SU-DHL-6 (cell line): Measurements from ENCODE around the gene FKBP8.

ENCODE experiments used
- H2AFZ ChIP-seq: fragments of 200-600 bp; sonication (generic); 2 replicates; pipeline ENCODE4 v1.6.1; 2014; ENCODE audit warnings: low read depth, mild to moderate bottlenecking, moderate library complexity, mixed read lengths, antibody characterized with exemption, low read length; ENCODE audit not compliant: severe bottlenecking
- H3F3A ChIP-seq: fragments of 200-600 bp; shearing (Covaris generic); 2 replicates; pipeline ENCODE4 v1.6.0; 2016; ENCODE audit warnings: antibody characterized with exemption, mild to moderate bottlenecking; ENCODE audit not compliant: insufficient read depth
- H3K27ac ChIP-seq: fragments of 200-600 bp; sonication (generic); 2 replicates; pipeline ENCODE4 v1.5.1; 2016; ENCODE audit warnings: low read depth, mild to moderate bottlenecking, low read length, moderate library complexity, mixed read lengths
- H3K27me3 ChIP-seq: fragments of 200-600 bp; sonication (generic), shearing (Covaris generic); 2 replicates; pipeline ENCODE4 v1.6.0; 2014; ENCODE audit warnings: mild to moderate bottlenecking, low read length
- H3K36me3 ChIP-seq: fragments of 200-600 bp; sonication (generic); 2 replicates; pipeline ENCODE4 v1.6.1; 2014; ENCODE audit warnings: mild to moderate bottlenecking, low read length, mixed read lengths
- H3K4me2 ChIP-seq: fragments of 300-600, 200-600 bp; shearing (Covaris generic), sonication (generic); 2 replicates; pipeline ENCODE4 v1.6.0; 2014; ENCODE audit warnings: low read length, low read depth, mild to moderate bottlenecking; ENCODE audit not compliant: poor library complexity, severe bottlenecking
- H3K4me3 ChIP-seq: fragments of 200-600 bp; sonication (generic); 2 replicates; pipeline ENCODE4 v1.5.1; 2014; ENCODE audit warnings: antibody characterized with exemption, low read length, mild to moderate bottlenecking, mixed read lengths; ENCODE audit not compliant: insufficient read depth, poor library complexity, severe bottlenecking
- H3K79me2 ChIP-seq: fragments of 200-600 bp; sonication (generic); 2 replicates; pipeline ENCODE4 v1.6.1; 2014; ENCODE audit warnings: mild to moderate bottlenecking, low read length, moderate library complexity; ENCODE audit not compliant: insufficient read depth
- H3K9ac ChIP-seq: fragments of 200-600 bp; sonication (generic); 2 replicates; pipeline ENCODE4 v1.7.0; 2014; ENCODE audit warnings: mild to moderate bottlenecking, low read length
- H3K9me2 ChIP-seq: fragments of 200-600 bp; sonication (generic); replicated peaks from 2 replicates; pipeline ENCODE4 v1.6.1; 2014; ENCODE audit warnings: low read length; ENCODE audit not compliant: insufficient read depth
- H3K9me3 ChIP-seq: fragments of 200-600 bp; sonication (generic); 2 replicates; pipeline ENCODE4 v1.6.1; 2014; ENCODE audit warnings: low read length, mixed read lengths; ENCODE audit not compliant: insufficient read depth
- H4K20me1 ChIP-seq: fragments of 200-600 bp; sonication (generic); 2 replicates; pipeline ENCODE4 v1.6.1; 2014; ENCODE audit warnings: low read depth, mild to moderate bottlenecking, antibody characterized with exemption, low read length, moderate library complexity, mixed read lengths
- CTCF ChIP-seq: fragments of 200-600 bp; sonication (generic); IDR thresholded peaks from one replicate; pipeline ENCODE4 v1.5.1; 2017; ENCODE audit warnings: antibody characterized with exemption, mild to moderate bottlenecking, low read length, moderate library complexity; ENCODE audit not compliant: insufficient read depth, poor library complexity, severe bottlenecking
- EZH2phosphoT487 ChIP-seq: fragments of 200-600 bp; sonication (generic), shearing (Covaris generic); conservative IDR thresholded peaks from 2 replicates; pipeline ENCODE4 v1.6.1; 2018; ENCODE audit warnings: mild to moderate bottlenecking, antibody characterized with exemption, low read length, moderate library complexity, mixed read lengths

FKBP8 gene

DNA sequence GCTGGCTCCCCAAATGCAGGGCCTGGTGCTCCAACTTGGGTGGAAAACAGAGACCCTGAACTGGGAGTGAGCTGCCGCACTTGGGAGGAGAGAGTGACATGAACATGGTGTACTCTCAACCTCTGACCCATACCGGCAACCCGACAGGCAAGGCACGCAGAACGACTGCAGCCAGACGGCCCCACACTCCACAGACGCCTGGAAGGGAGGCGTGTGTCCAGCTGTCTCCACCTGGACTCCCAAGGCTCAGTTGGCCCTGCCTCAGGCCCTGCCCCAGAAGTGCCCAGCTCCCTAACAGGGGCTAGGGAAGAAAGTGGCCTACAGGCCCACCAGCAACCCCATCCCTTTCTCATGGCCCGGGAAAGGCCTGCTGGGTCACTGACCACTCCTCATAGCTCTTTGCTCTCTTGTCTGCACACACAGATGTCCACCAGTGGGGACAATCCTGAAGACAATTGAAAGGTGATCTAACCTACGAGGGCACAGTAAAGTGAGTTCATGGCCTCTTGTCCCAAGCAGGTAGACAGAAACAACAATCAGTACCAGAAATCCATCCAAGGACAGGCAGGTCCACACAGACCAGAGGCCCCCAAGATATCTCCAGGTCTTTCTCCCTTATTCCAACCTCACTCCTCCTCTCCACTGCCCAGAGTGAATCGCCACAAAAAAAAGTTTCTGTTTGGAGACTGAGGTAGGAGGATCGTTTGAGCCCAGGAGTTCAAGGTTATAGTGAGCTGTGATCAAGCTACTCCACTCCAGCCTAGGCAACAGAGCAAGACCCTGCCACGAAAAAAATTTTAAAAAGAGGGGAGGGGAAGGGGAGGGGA is 49.7 kb downstream of the FKBP8 start:
- H3K27ac ChIP-seq = no peak overlapping the region
- H3K27me3 ChIP-seq = no peaks in the 10 kb centered on the region
- no peaks in the 10 kb centered on the region for H3K9me2 ChIP-seq
- no peaks in the 10 kb centered on the region for H3K36me3 ChIP-seq
- H2AFZ ChIP-seq = no peak overlapping the region
- no peak overlapping the region for H3K4me3 ChIP-seq
- no peak overlapping the region for H3K9ac ChIP-seq
- H3F3A ChIP-seq = no peaks in the 10 kb centered on the region
- H3K9me3 ChIP-seq = no peaks in the 10 kb centered on the region
- no peak for TF ChIP-seq EZH2phosphoT487
- no peak for TF ChIP-seq CTCF
- no peaks in the 10 kb centered on the region for H4K20me1 ChIP-seq
- peaks cover 80% of the 10 kb centered on the region for H3K79me2 ChIP-seq
- H3K4me2 ChIP-seq = no peak overlapping the region

DNA sequence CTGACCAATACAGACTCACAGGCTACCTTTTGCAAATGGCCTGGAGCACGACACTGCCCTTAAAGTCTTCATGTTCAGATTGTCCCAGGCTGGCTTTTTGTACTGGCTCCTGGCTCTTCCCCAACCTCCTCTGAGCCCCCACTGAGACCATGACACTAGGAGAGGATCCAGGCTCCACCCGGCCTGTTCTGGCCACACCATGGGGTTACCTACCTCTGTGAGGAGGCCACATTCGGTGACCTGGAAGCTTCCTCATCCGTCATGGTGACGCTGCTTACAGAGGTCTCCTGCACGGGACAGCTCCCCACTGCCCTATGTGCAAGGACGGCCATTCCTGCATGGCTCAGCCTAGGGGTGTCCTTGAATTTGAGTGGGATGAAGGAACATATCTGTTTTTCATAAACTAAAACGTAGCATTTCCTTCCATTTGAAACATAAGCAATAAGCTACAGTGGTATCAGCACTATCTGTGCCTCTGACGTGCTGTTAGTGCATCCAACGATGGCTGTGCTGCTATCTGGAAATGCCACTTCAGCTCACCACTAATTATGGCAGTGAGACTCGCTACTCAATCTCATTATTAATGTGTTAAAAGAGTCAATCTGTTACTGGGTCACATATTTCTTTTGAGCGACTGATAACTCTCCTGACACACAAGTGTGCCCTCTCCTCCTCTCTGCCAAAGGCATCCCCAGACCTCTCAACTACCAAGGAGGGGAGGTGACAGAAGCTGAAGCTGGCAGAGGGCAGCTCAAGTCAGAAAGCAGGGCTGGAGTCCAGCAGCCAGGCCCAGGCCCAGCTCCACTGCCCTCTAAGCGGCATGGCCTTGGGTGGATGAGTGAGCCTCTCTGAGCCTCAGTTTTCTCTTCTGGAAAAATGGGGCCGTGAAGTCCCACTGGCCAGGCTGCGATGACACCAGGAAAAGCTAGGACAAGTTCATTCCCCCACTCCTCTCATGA is 51.1 kb downstream of the FKBP8 start:
- Histone ChIP-seq H3K27ac (no peak overlapping the region), H4K20me1 (no peaks in the 10 kb centered on the region), H3K4me3 (no peak overlapping the region), H3K9ac (no peak overlapping the region), H3K27me3 (no peaks in the 10 kb centered on the region), H3F3A (no peaks in the 10 kb centered on the region), H3K9me3 (no peaks in the 10 kb centered on the region), H3K9me2 (no peaks in the 10 kb centered on the region), H3K79me2 (peaks cover 80% of the 10 kb centered on the region), H2AFZ (no peak overlapping the region), H3K4me2 (no peak overlapping the region), H3K36me3 (no peaks in the 10 kb centered on the region)
- no peak for TF ChIP-seq EZH2phosphoT487
- no peak for TF ChIP-seq CTCF

- Histone ChIP-seq H4K20me1 (no peaks in the 10 kb centered on the region), H3K79me2 (peaks cover 80% of the 10 kb centered on the region), H3K36me3 (no peaks in the 10 kb centered on the region), H3K4me3 (no peak overlapping the region), H3F3A (no peaks in the 10 kb centered on the region), H3K27me3 (no peaks in the 10 kb centered on the region), H3K9ac (no peak overlapping the region), H3K9me2 (no peaks in the 10 kb centered on the region), H3K27ac (no peak overlapping the region), H3K9me3 (no peaks in the 10 kb centered on the region), H2AFZ (no peak overlapping the region), H3K4me2 (no peak overlapping the region)
- TF ChIP-seq EZH2phosphoT487 = no peak
- no peak for TF ChIP-seq CTCF
Measured at GRCh38 chr19:18490728-18491127, 52.6 kb downstream of the FKBP8 start.
